ENCODE measurements around the gene ZNF816. TPM values are rescaled to one million over a fixed set of nuclear protein-coding genes. Genes with fewer than 3 reads are reported as not detected.
A peak's percentile ranks its signal among the peaks of the same experiment; 100 is the strongest.

The ZNF816 gene
- total and polyA plus RNA-seq, 2 experiments from 2014 or later: 6.3 to 18.5 TPM

GRCh38 chr19:53004242-53004641, 41.6 kb upstream of the ZNF816 start:
- Histone ChIP-seq H2AFZ (no peak overlapping the region), H3K4me3 (no peak overlapping the region), H3K27ac (no peak overlapping the region), H3K9me3 (ENCODE audit: low read depth) (no peaks in the 10 kb centered on the region), H3K27me3 (no peaks in the 10 kb centered on the region), H3K36me3 (replicated peaks; ENCODE audit: insufficient read depth, low read depth) (no peaks in the 10 kb centered on the region), H3K9me2 (replicated peaks; ENCODE audit: insufficient read depth) (no peaks in the 10 kb centered on the region), H3K4me2 (no peak overlapping the region), H3K4me1 (ENCODE audit: insufficient read depth) (no peaks in the 10 kb centered on the region), H3K79me2 (no peaks in the 10 kb centered on the region), H4K20me1 (ENCODE audit: insufficient read depth, poor library complexity, severe bottlenecking) (no peaks in the 10 kb centered on the region)
- no peak for DNase-seq (ENCODE audit: low spot score)
- 83% methylated on average over 5 of the region's 5 CpGs for WGBS (ENCODE audit: low lambda C conversion rate, missing lambda C conversion rate)
- TF ChIP-seq, protein P1, sequence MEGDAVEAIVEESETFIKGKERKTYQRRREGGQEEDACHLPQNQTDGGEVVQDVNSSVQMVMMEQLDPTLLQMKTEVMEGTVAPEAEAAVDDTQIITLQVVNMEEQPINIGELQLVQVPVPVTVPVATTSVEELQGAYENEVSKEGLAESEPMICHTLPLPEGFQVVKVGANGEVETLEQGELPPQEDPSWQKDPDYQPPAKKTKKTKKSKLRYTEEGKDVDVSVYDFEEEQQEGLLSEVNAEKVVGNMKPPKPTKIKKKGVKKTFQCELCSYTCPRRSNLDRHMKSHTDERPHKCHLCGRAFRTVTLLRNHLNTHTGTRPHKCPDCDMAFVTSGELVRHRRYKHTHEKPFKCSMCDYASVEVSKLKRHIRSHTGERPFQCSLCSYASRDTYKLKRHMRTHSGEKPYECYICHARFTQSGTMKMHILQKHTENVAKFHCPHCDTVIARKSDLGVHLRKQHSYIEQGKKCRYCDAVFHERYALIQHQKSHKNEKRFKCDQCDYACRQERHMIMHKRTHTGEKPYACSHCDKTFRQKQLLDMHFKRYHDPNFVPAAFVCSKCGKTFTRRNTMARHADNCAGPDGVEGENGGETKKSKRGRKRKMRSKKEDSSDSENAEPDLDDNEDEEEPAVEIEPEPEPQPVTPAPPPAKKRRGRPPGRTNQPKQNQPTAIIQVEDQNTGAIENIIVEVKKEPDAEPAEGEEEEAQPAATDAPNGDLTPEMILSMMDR (IDR thresholded peaks at IDR 0.05; ENCODE audit: poor library complexity): no peak
- TF ChIP-seq EZH2 (IDR thresholded peaks at IDR 0.05; ENCODE audit: borderline replicate concordance): no peak
- TF ChIP-seq EZH2phosphoT487 (IDR thresholded peaks at IDR 0.05; ENCODE audit: low read depth, severe bottlenecking, unreplicated experiment): no peak

- Histone ChIP-seq H4K20me1 (ENCODE audit: insufficient read depth, poor library complexity, severe bottlenecking) (no peaks in the 10 kb centered on the region), H3K9me3 (ENCODE audit: low read depth) (no peaks in the 10 kb centered on the region), H3K4me1 (ENCODE audit: insufficient read depth) (no peaks in the 10 kb centered on the region), H2AFZ (no peak overlapping the region), H3K36me3 (replicated peaks; ENCODE audit: insufficient read depth, low read depth) (no peaks in the 10 kb centered on the region), H3K27me3 (no peaks in the 10 kb centered on the region), H3K27ac (no peak overlapping the region), H3K9me2 (replicated peaks; ENCODE audit: insufficient read depth) (no peaks in the 10 kb centered on the region), H3K4me2 (no peak overlapping the region), H3K4me3 (no peak overlapping the region), H3K79me2 (no peaks in the 10 kb centered on the region)
- no peak for DNase-seq (ENCODE audit: low spot score)
- WGBS (ENCODE audit: low lambda C conversion rate, missing lambda C conversion rate): 15% methylated on average over 2 of the region's 2 CpGs
- TF ChIP-seq EZH2phosphoT487 (IDR thresholded peaks at IDR 0.05; ENCODE audit: low read depth, severe bottlenecking, unreplicated experiment): no peak
- no peak for TF ChIP-seq EZH2 (IDR thresholded peaks at IDR 0.05; ENCODE audit: borderline replicate concordance)
- TF ChIP-seq, protein P1 (IDR thresholded peaks at IDR 0.05; ENCODE audit: poor library complexity): no peak
Measured at GRCh38 chr19:53002479-53002878, 39.8 kb upstream of the ZNF816 start.

DNA sequence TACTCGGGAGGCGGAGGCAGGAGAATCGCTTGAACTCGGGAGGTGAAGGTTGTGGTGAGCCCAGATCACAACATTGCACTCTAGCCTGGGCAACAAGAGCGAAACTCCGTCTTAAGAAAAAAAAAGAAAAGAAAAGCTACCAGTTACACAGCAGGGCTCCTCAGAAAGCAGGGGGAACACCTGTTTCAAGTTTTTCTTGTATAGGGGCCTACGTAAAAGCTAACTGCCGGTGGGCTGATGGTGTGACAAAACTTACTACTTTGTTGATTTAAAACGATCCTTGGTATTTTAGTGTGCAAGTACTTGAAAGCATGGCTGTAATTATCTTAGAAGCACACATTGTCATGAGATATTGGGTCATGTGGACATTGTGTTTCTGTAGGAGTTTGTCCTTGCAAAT, 35.3 kb upstream of the ZNF816 start:
- no peak overlapping the region for H2AFZ ChIP-seq
- WGBS (ENCODE audit: low lambda C conversion rate, missing lambda C conversion rate): 72% methylated on average over 9 of the region's 9 CpGs
- TF ChIP-seq EZH2phosphoT487 (IDR thresholded peaks at IDR 0.05; ENCODE audit: low read depth, severe bottlenecking, unreplicated experiment): no peak
- no peak for TF ChIP-seq EZH2 (IDR thresholded peaks at IDR 0.05; ENCODE audit: borderline replicate concordance)
- TF ChIP-seq, protein P1 (IDR thresholded peaks at IDR 0.05; ENCODE audit: poor library complexity): no peak

GRCh38 chr19:52995711-52996110, 33.0 kb upstream of the ZNF816 start:
- 94% methylated on average over 7 of the region's 7 CpGs for WGBS (ENCODE audit: low lambda C conversion rate, missing lambda C conversion rate)
- Histone ChIP-seq H3K4me1 (ENCODE audit: insufficient read depth) (peaks cover 7% of the 10 kb centered on the region), H3K9me2 (replicated peaks; ENCODE audit: insufficient read depth) (no peaks in the 10 kb centered on the region), H3K79me2 (peaks cover 16% of the 10 kb centered on the region), H3K27ac (no peak overlapping the region), H3K4me2 (no peak overlapping the region), H3K4me3 (no peak overlapping the region), H2AFZ (no peak overlapping the region), H3K9me3 (ENCODE audit: low read depth) (no peaks in the 10 kb centered on the region), H3K36me3 (replicated peaks; ENCODE audit: insufficient read depth, low read depth) (no peaks in the 10 kb centered on the region), H4K20me1 (ENCODE audit: insufficient read depth, poor library complexity, severe bottlenecking) (no peaks in the 10 kb centered on the region), H3K27me3 (no peaks in the 10 kb centered on the region)
- TF ChIP-seq, protein P1 (IDR thresholded peaks at IDR 0.05; ENCODE audit: poor library complexity): no peak
- TF ChIP-seq EZH2 (IDR thresholded peaks at IDR 0.05; ENCODE audit: borderline replicate concordance): no peak
- no peak for TF ChIP-seq EZH2phosphoT487 (IDR thresholded peaks at IDR 0.05; ENCODE audit: low read depth, severe bottlenecking, unreplicated experiment)
- no peak for DNase-seq (ENCODE audit: low spot score)

More for the DNA sequence above, 35.3 kb upstream of the ZNF816 start:
- no peak overlapping the region for H3K4me3 ChIP-seq
- peak overlapping the region; percentile 43 for H3K4me2 ChIP-seq
- DNase-seq (ENCODE audit: low spot score): no peak
- no peaks in the 10 kb centered on the region for H3K9me3 ChIP-seq (ENCODE audit: low read depth)
- no peaks in the 10 kb centered on the region for H4K20me1 ChIP-seq (ENCODE audit: insufficient read depth, poor library complexity, severe bottlenecking)
- peak overlapping the region; percentile 89 for H3K27ac ChIP-seq
- H3K4me1 ChIP-seq (ENCODE audit: insufficient read depth): no peaks in the 10 kb centered on the region
- H3K36me3 ChIP-seq (replicated peaks; ENCODE audit: insufficient read depth, low read depth): no peaks in the 10 kb centered on the region
- no peaks in the 10 kb centered on the region for H3K79me2 ChIP-seq
- no peaks in the 10 kb centered on the region for H3K27me3 ChIP-seq
- H3K9me2 ChIP-seq (replicated peaks; ENCODE audit: insufficient read depth): no peaks in the 10 kb centered on the region

All from hepatocyte (in vitro differentiated cells).